Smooth muscle cell (in vitro differentiated cells): ENCODE measurements around the gene EPHA10. TPM values are rescaled to one million over a fixed set of nuclear protein-coding genes. Genes with fewer than 3 reads are reported as not detected.

Source experiments
- DNase-seq: peaks from one replicate; lab custom pipeline; 2025; ENCODE audit not compliant: unreplicated experiment; lab: John Stamatoyannopoulos, UW
- H2AFZ ChIP-seq: fragments of 200-600 bp; sonication (generic); 2 replicates; pipeline ENCODE4 v1.6.0; 2016; ENCODE audit warnings: antibody characterized with exemption, low read depth, mild to moderate bottlenecking
- H3F3A ChIP-seq: fragments of 200-600 bp; sonication (generic); 2 replicates; pipeline ENCODE4 v1.6.0; 2017; ENCODE audit warnings: antibody characterized with exemption, low read depth
- H3K27ac ChIP-seq: fragments of 200-600 bp; sonication (generic); 2 replicates; pipeline ENCODE4 v1.5.1; 2016; ENCODE audit warnings: low read depth, mild to moderate bottlenecking
- H3K27me3 ChIP-seq: fragments of 200-600 bp; sonication (generic); 2 replicates; pipeline ENCODE4 v1.6.1; 2016; ENCODE audit warnings: low read depth, mild to moderate bottlenecking
- H3K36me3 ChIP-seq: fragments of 200-600 bp; sonication (generic); 2 replicates; pipeline ENCODE4 v1.5.1; 2016; ENCODE audit warnings: low read depth
- H3K4me1 ChIP-seq: fragments of 200-600 bp; sonication (generic); 2 replicates; pipeline ENCODE4 v1.5.1; 2016; ENCODE audit warnings: low read depth
- H3K4me2 ChIP-seq: fragments of 200-600 bp; sonication (generic); 2 replicates; pipeline ENCODE4 v1.6.0; 2016; ENCODE audit warnings: mild to moderate bottlenecking
- H3K4me3 ChIP-seq: fragments of 200-600 bp; sonication (generic); 2 replicates; pipeline ENCODE4 v1.5.1; 2016; ENCODE audit warnings: mild to moderate bottlenecking
- H3K79me2 ChIP-seq: fragments of 200-600 bp; sonication (generic); 2 replicates; pipeline ENCODE4 v1.6.0; 2016; ENCODE audit warnings: low read depth, mild to moderate bottlenecking
- H3K9ac ChIP-seq: fragments of 200-600 bp; sonication (generic); 2 replicates; pipeline ENCODE4 v1.6.0; 2016; ENCODE audit warnings: low read depth
- H3K9me3 ChIP-seq: fragments of 200-600 bp; sonication (generic); replicated peaks from 2 replicates; pipeline ENCODE4 v1.5.1; 2016; ENCODE audit warnings: low read depth
- H4K20me1 ChIP-seq: fragments of 200-600 bp; sonication (generic); 2 replicates; pipeline ENCODE4 v1.6.0; 2016; ENCODE audit warnings: low read depth
- WGBS: methylation state at CpG from one replicate; pipeline ENCODE4 v1.1.7; 2016; ENCODE audit warnings: low lambda C conversion rate; 5-methylcytosine and 5-hydroxymethylcytosine counted together
- polyA plus RNA-seq: library from polyadenylated mRNA; unstranded; fragments of >200 nt; fragmentation: Nextera tagmentation; extraction: Ambion mirVana; gene quantifications from 2 replicates; pipeline ENCODE4 v1.2.1, GENCODE V29; 2016
- total RNA-seq: library from RNA; depleted of rRNA; stranded (reverse); fragments of >200 nt; gene quantifications from 2 replicates; pipeline ENCODE4 v1.2.3, GENCODE V29; 2014
- TF ChIP-seq, protein P1 (sequence below): fragments of 200-600 bp; sonication (generic); IDR thresholded peaks from 2 replicates; pipeline ENCODE4 v1.5.1; 2017; ENCODE audit warnings: borderline replicate concordance, mild to moderate bottlenecking, antibody characterized with exemption; ENCODE audit not compliant: insufficient read depth, poor library complexity, severe bottlenecking

The EPHA10 gene
- total and polyA plus RNA-seq, 2 experiments from 2014 or later, result not detected

GRCh38 chr1:37714226-37714625, 50.7 kb downstream of the EPHA10 start:
- H3F3A ChIP-seq, result no peaks in the 10 kb centered on the region
- H3K4me1 ChIP-seq, result no peaks in the 10 kb centered on the region
- no peaks in the 10 kb centered on the region for H3K36me3 ChIP-seq
- no peak overlapping the region for H3K27ac ChIP-seq
- no peak for DNase-seq
- no peak overlapping the region for H2AFZ ChIP-seq
- H3K9me3 ChIP-seq, result no peaks in the 10 kb centered on the region
- TF ChIP-seq, protein P1, sequence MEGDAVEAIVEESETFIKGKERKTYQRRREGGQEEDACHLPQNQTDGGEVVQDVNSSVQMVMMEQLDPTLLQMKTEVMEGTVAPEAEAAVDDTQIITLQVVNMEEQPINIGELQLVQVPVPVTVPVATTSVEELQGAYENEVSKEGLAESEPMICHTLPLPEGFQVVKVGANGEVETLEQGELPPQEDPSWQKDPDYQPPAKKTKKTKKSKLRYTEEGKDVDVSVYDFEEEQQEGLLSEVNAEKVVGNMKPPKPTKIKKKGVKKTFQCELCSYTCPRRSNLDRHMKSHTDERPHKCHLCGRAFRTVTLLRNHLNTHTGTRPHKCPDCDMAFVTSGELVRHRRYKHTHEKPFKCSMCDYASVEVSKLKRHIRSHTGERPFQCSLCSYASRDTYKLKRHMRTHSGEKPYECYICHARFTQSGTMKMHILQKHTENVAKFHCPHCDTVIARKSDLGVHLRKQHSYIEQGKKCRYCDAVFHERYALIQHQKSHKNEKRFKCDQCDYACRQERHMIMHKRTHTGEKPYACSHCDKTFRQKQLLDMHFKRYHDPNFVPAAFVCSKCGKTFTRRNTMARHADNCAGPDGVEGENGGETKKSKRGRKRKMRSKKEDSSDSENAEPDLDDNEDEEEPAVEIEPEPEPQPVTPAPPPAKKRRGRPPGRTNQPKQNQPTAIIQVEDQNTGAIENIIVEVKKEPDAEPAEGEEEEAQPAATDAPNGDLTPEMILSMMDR, result no peak
- no peak overlapping the region for H3K4me3 ChIP-seq
- no peaks in the 10 kb centered on the region for H4K20me1 ChIP-seq
- no peaks in the 10 kb centered on the region for H3K79me2 ChIP-seq
- WGBS, result 91% methylated on average over 8 of the region's 8 CpGs
- H3K27me3 ChIP-seq, result no peaks in the 10 kb centered on the region
- H3K9ac ChIP-seq, result no peak overlapping the region
- no peak overlapping the region for H3K4me2 ChIP-seq

DNA sequence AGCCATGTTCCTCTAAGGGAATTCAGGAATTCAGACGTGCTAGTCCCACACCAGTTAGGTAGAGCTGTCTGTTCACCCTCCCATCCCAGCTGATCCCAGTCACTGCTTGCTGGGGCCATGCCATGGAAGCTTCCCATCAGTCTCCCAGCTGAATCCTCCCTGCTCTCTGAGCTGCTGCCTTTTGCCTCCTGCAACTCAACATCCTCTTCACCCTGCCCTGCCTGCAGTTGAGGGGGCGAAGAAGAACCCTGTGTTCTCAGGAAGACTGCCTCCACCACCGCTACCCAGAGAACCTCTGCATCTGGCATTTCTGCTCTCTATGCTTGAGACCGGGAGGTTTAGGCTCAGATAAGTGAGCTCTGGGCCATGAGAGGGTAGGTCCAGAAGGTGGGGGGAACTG, 56.4 kb downstream of the EPHA10 start:
- Histone ChIP-seq H3K4me2 (no peak overlapping the region), H3K36me3 (no peaks in the 10 kb centered on the region), H3K4me3 (no peak overlapping the region), H3K27ac (no peak overlapping the region), H3K27me3 (no peaks in the 10 kb centered on the region), H3K79me2 (no peaks in the 10 kb centered on the region), H3F3A (no peaks in the 10 kb centered on the region), H3K9ac (no peak overlapping the region), H2AFZ (no peak overlapping the region), H3K4me1 (no peaks in the 10 kb centered on the region), H4K20me1 (no peaks in the 10 kb centered on the region), H3K9me3 (no peaks in the 10 kb centered on the region)
- WGBS, result 93% methylated on average over 4 of the region's 4 CpGs
- no peak for DNase-seq
- TF ChIP-seq, protein P1, result no peak

- TF ChIP-seq, protein P1, result no peak
- Histone ChIP-seq H3K9me3 (no peaks in the 10 kb centered on the region), H3K27ac (no peak overlapping the region), H3K36me3 (no peaks in the 10 kb centered on the region), H3K9ac (no peak overlapping the region), H3K4me2 (no peak overlapping the region), H3K27me3 (no peaks in the 10 kb centered on the region), H4K20me1 (no peaks in the 10 kb centered on the region), H2AFZ (no peak overlapping the region), H3K79me2 (no peaks in the 10 kb centered on the region), H3F3A (no peaks in the 10 kb centered on the region), H3K4me1 (no peaks in the 10 kb centered on the region), H3K4me3 (no peak overlapping the region)
- 92% methylated on average over 8 of the region's 8 CpGs for WGBS
- no peak for DNase-seq
Observed at GRCh38 chr1:37705399-37705798, 59.5 kb downstream of the EPHA10 start.

GRCh38 chr1:37704966-37705365, 60.0 kb downstream of the EPHA10 start:
- H3K9me3 ChIP-seq, result no peaks in the 10 kb centered on the region
- WGBS, result 82% methylated on average over 3 of the region's 3 CpGs
- no peaks in the 10 kb centered on the region for H3K27me3 ChIP-seq
- H2AFZ ChIP-seq, result no peak overlapping the region
- no peaks in the 10 kb centered on the region for H3K36me3 ChIP-seq
- no peaks in the 10 kb centered on the region for H3F3A ChIP-seq
- H3K27ac ChIP-seq, result no peak overlapping the region
- no peak overlapping the region for H3K4me3 ChIP-seq
- no peak for DNase-seq
- H3K79me2 ChIP-seq, result no peaks in the 10 kb centered on the region
- H3K4me1 ChIP-seq, result no peaks in the 10 kb centered on the region
- no peaks in the 10 kb centered on the region for H4K20me1 ChIP-seq
- TF ChIP-seq, protein P1, result no peak
- H3K9ac ChIP-seq, result no peak overlapping the region
- no peak overlapping the region for H3K4me2 ChIP-seq
